GM12873 (cell line): ENCODE results near the gene AVEN.

Experiments used
- CTCF ChIP-seq: IDR thresholded peaks from 2 replicates; pipeline ENCODE4 v1.5.1; 2012; ENCODE audit warnings: low read depth, mild to moderate bottlenecking, moderate library complexity, low read length, control low read depth; ENCODE audit not compliant: insufficient read depth; ENCODE audit errors: missing control alignments

AVEN gene, protein sequence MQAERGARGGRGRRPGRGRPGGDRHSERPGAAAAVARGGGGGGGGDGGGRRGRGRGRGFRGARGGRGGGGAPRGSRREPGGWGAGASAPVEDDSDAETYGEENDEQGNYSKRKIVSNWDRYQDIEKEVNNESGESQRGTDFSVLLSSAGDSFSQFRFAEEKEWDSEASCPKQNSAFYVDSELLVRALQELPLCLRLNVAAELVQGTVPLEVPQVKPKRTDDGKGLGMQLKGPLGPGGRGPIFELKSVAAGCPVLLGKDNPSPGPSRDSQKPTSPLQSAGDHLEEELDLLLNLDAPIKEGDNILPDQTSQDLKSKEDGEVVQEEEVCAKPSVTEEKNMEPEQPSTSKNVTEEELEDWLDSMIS

DNA sequence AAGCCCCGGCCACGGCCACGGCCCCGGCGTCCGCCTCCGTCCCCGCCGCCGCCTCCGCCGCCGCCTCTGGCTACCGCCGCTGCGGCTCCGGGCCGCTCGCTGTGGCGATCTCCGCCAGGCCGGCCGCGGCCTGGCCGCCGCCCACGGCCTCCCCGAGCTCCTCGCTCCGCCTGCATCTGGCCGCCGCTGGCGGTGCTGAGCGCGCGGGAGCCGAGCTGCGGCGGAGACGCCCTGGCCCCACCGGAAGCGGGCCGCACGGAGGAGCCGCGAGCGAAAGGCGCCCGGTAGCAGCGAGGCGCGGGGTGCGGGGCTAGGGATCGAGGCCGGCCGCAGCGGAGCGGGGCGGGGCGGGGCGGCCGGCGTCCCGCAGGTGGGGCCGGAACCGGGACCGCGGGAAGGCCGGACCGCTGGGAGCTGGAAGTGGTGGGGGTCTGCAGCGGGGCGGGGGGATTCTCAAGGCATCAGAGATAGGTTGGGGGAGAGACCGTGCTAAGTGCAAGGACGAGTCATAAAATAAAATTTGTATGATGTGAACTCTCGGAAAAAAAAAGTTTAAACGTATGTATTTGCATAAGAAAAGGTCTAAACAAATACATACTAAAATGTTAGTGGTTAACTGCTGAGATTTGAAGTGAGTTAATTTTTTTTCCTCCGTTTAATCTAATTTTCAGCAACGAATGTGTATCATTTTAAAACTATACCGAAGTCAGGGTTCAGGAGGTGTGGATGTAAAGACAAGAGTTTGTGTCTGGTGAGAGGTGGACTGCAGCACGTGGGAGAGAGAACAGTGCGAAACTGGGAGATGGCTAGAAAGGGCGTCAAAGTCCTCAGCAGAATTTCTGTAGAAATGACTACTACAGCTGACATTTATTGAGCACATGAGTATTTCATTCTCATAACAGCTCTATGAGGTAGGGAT is at the start of gene AVEN:
AVEN (minus strand) TSS at position 334 of the 919 bp plus-strand sequence; CDS start at position 176, 158 bp downstream.
- TF ChIP-seq CTCF: no peak

GRCh38 chr15:34085746-34086145 is 46.7 kb upstream of the AVEN start:
- no peak for TF ChIP-seq CTCF

DNA sequence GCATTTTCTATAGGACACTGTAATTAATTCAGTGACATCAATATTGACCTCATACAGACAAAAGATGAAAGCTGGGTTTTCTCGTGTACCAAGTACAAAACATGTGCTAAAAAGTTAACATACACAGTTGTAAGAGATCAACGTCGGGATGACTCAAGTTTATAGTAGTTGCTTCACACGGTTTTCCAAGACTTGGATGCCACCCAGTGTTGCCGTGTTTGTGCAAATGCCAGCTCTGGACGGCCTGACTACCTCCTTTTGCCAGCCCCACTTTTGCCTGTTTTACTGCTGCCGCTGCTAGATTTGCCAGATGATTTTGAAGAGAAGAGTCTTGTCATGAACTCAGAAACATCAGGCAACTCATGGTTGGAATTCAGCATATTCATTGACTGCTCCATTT is 45.1 kb upstream of the AVEN start:
- TF ChIP-seq CTCF: no peak

- TF ChIP-seq CTCF: no peak
Observed at GRCh38 chr15:34079904-34080303, 40.9 kb upstream of the AVEN start.

DNA sequence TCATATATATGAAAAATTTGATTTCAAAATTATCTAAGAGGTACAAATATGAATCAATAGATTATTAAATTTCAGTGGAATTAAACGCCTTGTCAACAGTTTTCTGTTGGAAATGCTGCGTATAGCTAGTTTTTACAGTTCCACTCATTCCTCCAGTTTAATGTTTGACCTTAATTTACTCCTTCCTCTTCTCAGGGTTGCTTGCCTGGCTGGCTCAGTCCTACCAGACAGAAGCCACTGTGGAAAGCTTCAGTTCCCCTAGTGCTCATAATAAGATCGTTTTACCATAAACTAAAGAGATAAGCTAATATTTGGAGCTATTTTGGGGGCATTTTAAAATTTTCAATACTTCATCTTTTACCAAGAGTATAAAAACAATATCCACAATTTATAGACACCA is 39.9 kb upstream of the AVEN start:
- no peak for TF ChIP-seq CTCF

- TF ChIP-seq CTCF: no peak
Observed at GRCh38 chr15:34076785-34077184, 37.8 kb upstream of the AVEN start.

DNA sequence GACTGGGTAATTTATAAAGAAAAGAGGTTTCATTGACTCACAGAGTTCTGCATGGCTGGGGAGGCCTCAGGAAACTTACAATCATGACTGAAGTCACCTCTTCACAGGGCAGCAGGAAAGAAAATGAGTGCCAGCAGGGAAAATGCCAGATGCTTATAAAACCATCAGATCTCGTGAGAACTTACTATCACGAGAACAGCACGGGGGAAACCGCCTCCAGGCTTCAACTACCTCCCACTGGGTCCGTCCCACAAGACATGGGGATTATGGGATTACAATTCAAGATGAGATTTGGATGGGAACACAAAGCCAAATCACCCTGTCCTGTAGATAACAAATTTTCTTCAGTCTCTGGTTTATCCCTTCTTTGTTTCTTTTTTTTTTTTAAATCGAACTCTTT is 31.0 kb upstream of the AVEN start:
- TF ChIP-seq CTCF: no peak
